Spinal cord (tissue), 10 donors: Measurements from ENCODE around the gene CTIF. TPM values are rescaled to one million over a fixed set of nuclear protein-coding genes. Genes with fewer than 3 reads are reported as not detected.

ENCODE experiments used
- DNase-seq, 6 donors: peaks; one replicate each; pipeline versions ENCODE4 v3.0.0 to v3.0.0-alpha.2; 2013 to 2015; ENCODE audit warnings: low spot score in 6 of 6, low read depth in 4 of 6
- H3K27ac ChIP-seq: one replicate; pipeline ENCODE4 v1.5.1; 2013; ENCODE audit warnings: low read depth, low read length, control low read depth
- H3K27me3 ChIP-seq: one replicate; pipeline ENCODE4 v1.6.1; 2013; ENCODE audit warnings: low read length; ENCODE audit not compliant: control insufficient read depth, insufficient read depth
- H3K36me3 ChIP-seq: one replicate; pipeline ENCODE4 v1.6.1; 2013; ENCODE audit warnings: low read length; ENCODE audit not compliant: control insufficient read depth, insufficient read depth
- H3K4me1 ChIP-seq: one replicate; pipeline ENCODE4 v1.6.1; 2013; ENCODE audit warnings: low read length; ENCODE audit not compliant: control insufficient read depth, insufficient read depth
- H3K4me3 ChIP-seq: one replicate; pipeline ENCODE4 v1.5.1; 2013; ENCODE audit warnings: low read depth, low read length, control low read depth
- H3K9me3 ChIP-seq: one replicate; pipeline ENCODE4 v1.6.1; 2013; ENCODE audit warnings: low read length; ENCODE audit not compliant: control insufficient read depth, insufficient read depth
- WGBS: methylation state at CpG from one replicate; pipeline ENCODE4 v1.1.5; 2013; ENCODE audit warnings: missing lambda C conversion rate; ENCODE audit not compliant: insufficient coverage; 5-methylcytosine and 5-hydroxymethylcytosine counted together
- polyA plus RNA-seq, 2 donors: library from polyadenylated mRNA; unstranded; fragments of 120-200 nt; gene quantifications; one replicate each; pipeline ENCODE4 v1.2.1, GENCODE V29; 2013; ENCODE audit not compliant: insufficient read length in 2 of 2
- total RNA-seq, 2 donors: library from RNA; depleted of rRNA in 1 of 2; stranded (reverse); fragments of 120-200 nt in 1 of 2; fragments of >200 nt in 1 of 2; gene quantifications; one replicate each; pipeline versions ENCODE4 v1.2.3 to v1.2.4, GENCODE V29; 2013 to 2014
- donor health status: healthy.

Gene CTIF
- total and polyA plus RNA-seq, 4 donors = 32.5 to 106 (median 72.6) TPM

DNA sequence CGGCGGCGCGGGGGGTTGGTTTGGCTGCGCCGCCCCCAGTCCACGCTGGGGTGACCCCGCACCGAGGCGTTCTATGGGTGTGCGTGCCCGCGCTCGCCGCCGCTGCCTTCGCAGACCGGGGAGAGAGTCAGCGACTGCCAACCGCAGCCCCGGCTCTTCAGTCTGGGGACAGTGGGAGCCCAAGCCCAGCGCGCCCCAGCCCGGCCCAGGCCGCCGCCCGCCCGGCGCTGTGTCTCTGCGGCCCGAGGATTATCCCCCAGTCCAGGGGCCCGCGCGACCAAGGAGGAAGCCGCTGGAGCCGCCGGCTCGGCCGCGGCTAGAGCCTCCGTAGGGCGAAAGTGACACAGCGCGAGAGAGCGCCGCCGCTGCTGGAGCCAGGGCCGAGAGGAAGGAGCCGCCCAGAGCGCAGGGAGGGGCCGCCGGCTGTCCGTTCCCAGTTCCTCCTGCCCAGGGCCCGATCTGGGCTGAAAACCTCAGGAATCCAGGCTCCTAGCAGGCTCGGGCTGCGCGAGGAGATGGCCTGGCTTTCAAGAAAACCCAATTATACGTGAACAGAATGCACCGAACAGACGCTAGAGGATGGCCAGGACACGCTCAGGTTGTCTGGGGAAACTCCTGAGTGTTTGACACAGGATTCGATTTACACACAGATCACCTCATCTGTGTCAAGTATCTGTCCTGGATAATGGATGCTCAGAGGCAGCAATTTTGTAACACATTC is 2.4 kb downstream of the CTIF start:
- WGBS = under 1% methylated on average over 62 of the region's 62 CpGs
- peaks cover 27% of the 10 kb centered on the region for H3K4me1 ChIP-seq

DNA sequence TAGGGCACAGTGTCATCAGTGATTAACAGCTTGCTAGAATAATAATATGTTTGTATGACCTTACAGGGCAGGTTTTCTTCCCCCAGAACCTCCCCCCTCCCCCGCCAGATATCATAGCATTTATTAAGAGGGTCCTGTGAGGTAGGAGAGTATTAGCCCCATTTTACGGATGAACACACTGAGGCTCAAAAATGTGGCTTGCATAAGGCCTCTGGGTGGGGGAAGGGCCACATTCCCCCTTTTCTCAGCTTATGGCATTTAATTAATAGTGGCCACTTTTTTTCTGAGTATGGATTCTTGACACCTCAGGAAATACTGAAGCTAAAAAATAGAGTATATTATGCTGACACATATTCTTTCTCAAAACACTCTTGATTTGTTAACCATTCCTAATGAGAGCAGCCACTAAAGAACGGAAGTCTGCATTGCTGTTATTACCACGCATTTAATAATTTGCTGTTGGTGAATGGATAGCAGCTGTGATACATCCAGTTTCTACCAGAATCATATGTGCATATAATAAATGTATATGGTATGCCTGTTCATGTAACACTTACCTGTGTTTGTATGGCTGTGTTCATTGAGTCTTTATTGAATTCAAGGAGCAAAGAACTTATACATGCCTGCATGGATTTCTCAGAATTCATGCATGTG is 3.0 kb downstream of the CTIF start:
- peak overlapping the region; percentile 83 for H3K4me3 ChIP-seq
- no CpG with 5 or more reads among the region's 4 CpGs for WGBS
- H3K4me1 ChIP-seq = peaks cover 34% of the 10 kb centered on the region
- no peaks in the 10 kb centered on the region for H3K9me3 ChIP-seq
- no peaks in the 10 kb centered on the region for H3K36me3 ChIP-seq
- DNase-seq = no peak
- no peaks in the 10 kb centered on the region for H3K27me3 ChIP-seq
- peak overlapping the region; percentile 67 for H3K27ac ChIP-seq

More for the DNA sequence above, 2.4 kb downstream of the CTIF start:
- H3K27ac ChIP-seq = peak overlapping the region; percentile 80
- no peaks in the 10 kb centered on the region for H3K36me3 ChIP-seq
- peak in 4 of 6 donors; percentile 31 to 73 (median 41) for DNase-seq
- peak overlapping the region; percentile 83 for H3K4me3 ChIP-seq
- H3K27me3 ChIP-seq = no peaks in the 10 kb centered on the region
- H3K9me3 ChIP-seq = no peaks in the 10 kb centered on the region

DNA sequence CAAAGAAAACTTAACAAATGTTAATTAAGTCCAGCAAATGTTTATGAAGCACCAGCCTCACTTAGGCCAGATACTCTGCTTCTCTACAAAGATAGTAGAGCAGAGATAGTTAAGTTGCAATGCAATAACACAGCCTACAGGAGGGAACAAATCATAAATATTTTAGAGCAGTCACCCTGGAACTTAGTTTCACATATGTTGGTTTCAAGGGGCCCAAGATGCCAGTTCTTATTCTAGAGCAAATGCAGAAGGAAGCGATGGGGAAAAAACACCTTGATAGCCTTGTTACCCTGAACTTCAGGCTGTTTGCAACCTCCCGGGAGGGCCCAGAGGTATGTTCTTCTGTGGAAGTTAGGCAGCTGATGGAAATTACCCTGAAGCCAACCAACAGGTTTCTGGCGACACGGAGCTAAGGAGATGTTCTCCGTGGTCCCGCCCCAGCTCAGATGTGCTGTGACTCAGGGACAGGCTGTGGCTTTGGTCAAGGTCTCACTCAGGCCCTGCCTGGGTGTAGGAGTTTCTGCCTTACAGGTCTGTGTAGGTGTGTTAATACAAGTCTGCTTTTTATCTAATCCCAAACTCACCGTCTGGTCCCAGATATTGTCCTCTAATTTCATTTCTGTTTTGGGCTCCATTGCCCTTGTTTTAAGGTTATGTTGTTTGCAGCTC is 3.8 kb downstream of the CTIF start:
- Histone ChIP-seq H3K27ac (no peak overlapping the region), H3K4me1 (peaks cover 42% of the 10 kb centered on the region), H3K9me3 (no peaks in the 10 kb centered on the region), H3K4me3 (no peak overlapping the region), H3K27me3 (no peaks in the 10 kb centered on the region), H3K36me3 (no peaks in the 10 kb centered on the region)
- 89% methylated on average over 4 of the region's 7 CpGs for WGBS
- DNase-seq = no peak

DNA sequence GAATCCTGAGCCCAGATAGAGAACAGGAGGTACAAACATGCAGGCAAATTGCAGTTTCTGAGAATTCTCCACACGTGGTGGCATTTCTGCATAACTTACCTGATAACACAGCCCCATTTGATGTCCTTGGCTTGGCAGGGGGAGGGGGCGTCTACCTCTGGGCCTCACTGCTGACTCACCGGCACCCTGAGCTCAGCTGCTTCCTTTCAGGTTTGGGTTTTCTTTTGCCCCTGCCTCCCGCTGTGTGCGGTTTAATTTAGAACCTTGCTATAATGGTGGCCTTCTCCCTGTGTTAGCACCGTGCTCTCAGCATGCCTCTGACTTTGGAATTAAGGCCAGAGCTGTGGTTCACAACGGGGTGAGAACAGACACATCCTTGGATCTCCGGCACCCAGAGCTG is 4.4 kb downstream of the CTIF start:
- Histone ChIP-seq H3K27me3 (no peaks in the 10 kb centered on the region), H3K27ac (no peak overlapping the region), H3K9me3 (no peaks in the 10 kb centered on the region), H3K4me1 (peaks cover 46% of the 10 kb centered on the region), H3K4me3 (no peak overlapping the region), H3K36me3 (no peaks in the 10 kb centered on the region)
- 64% methylated on average over 6 of the region's 8 CpGs for WGBS
- no peak for DNase-seq

DNA sequence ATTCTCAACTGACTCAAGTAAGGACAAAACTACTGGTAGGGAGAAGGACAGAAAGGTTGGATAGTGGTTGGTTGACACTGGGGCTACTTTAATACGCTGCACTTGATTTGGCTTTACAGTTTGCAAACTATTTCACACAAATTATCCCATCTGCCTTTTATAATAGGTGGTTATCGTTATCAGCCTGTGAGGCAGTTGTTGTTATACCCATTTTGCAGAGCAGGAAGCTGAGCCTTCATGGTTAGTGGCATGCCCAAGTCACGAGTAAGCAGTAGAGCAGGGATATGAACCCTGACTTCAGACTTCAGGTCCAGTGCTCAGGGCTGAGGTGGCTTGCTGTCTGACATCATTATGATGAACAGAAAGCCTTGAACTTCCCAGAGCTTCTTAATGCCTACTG is 5.3 kb downstream of the CTIF start:
- Histone ChIP-seq H3K36me3 (no peaks in the 10 kb centered on the region), H3K4me1 (peaks cover 46% of the 10 kb centered on the region), H3K9me3 (no peaks in the 10 kb centered on the region), H3K4me3 (no peak overlapping the region), H3K27me3 (no peaks in the 10 kb centered on the region), H3K27ac (no peak overlapping the region)
- WGBS = 89% methylated on average over 2 of the region's 3 CpGs
- no peak for DNase-seq

DNA sequence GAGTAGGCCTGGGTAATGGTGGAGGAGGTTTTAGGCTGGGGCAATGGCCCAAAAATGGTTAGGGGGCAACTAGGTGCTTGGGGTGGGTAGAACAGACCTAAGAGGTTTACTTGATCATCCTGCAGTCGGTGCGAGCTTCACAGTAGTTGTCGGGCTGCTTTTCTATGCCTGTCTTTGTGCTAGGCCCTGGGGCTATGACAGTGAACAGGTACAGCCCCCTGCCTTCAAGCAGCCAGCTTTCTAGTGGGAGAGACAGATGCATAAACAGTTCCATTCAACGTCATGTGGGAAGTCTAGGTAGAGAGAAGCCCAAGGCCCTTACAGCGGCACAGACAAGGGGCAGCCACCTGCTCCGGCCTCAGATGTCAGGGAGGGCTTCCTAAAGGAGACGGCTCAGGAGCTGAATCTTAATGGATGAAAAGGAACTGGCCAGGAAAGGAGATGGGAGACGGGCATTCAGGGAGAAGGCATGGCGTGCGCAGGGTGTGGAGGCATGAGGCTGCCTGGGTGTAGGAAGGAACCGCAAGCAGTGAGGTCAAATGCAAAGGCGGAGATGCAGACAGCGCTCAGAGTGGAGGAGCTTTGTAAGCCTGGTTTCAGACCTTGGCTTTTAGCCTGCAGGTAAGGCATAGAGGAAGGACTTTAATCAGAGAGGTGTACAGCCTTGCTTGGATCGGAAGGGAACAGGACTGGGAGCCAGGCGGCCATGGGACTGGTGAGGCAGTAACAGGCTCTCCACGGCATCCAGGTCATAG is 6.0 kb downstream of the CTIF start:
- Histone ChIP-seq H3K4me3 (no peak overlapping the region), H3K27ac (no peak overlapping the region), H3K36me3 (no peaks in the 10 kb centered on the region), H3K9me3 (no peaks in the 10 kb centered on the region), H3K27me3 (no peaks in the 10 kb centered on the region), H3K4me1 (peaks cover 41% of the 10 kb centered on the region)
- 87% methylated on average over 16 of the region's 16 CpGs for WGBS
- no peak for DNase-seq

DNA sequence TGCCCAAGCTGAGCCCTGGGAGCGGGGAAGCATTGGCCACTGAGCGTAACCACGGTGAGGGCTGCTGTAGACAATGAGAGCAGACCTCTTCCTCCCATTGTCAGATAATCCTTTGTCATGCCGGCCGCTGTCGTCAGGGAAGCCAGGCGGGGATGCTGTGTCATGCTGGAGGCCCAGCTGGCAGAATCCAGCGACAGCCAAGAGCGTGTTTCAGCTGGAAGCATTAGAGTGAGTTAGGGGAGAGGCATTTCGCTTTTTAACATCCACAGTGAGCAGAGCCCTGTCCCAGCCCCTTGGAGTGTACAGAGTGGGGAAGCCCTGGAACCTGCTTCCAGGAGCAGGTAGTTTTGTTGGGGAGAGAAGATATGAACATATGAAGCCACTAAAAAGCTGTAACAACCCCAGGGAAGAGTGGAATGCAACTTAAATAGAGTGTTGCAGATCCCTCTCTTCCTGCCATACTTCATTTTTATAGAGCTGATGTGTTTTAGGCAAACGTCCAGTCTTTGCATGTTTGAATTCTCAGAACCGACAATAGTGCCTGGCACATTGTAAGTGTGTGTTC is 7.0 kb downstream of the CTIF start:
- Histone ChIP-seq H3K27me3 (no peaks in the 10 kb centered on the region), H3K36me3 (no peaks in the 10 kb centered on the region), H3K4me3 (no peak overlapping the region), H3K27ac (peak overlapping the region; percentile 16), H3K9me3 (no peaks in the 10 kb centered on the region), H3K4me1 (peaks cover 41% of the 10 kb centered on the region)
- 17% methylated on average over 8 of the region's 12 CpGs for WGBS
- DNase-seq = peak; percentile 26 to 89 (median 49)

DNA sequence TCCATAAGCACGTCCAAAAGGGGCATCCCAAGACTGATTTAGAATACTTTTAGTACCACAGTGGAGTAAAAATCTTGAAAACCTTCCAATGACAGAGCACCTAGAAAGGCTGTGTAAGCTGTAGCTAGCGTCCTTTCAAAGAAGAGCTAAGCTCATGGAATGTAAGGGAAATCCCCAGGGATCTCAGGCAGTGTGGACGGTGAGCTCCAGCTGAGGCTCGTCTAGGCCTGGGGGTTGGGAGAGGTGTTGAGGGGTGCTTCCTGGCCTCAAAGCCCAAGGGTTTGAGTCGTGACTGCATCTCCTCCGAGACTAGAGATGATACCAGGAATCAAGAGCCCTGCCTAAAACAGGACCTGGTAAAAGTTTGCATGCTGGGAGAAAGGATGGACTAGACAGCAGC is 7.6 kb downstream of the CTIF start:
- no peak for DNase-seq
- H3K27me3 ChIP-seq = no peaks in the 10 kb centered on the region
- H3K4me3 ChIP-seq = no peak overlapping the region
- H3K9me3 ChIP-seq = no peaks in the 10 kb centered on the region
- H3K4me1 ChIP-seq = peaks cover 38% of the 10 kb centered on the region
- no peaks in the 10 kb centered on the region for H3K36me3 ChIP-seq
- H3K27ac ChIP-seq = no peak overlapping the region
- 57% methylated on average over 4 of the region's 6 CpGs for WGBS

DNA sequence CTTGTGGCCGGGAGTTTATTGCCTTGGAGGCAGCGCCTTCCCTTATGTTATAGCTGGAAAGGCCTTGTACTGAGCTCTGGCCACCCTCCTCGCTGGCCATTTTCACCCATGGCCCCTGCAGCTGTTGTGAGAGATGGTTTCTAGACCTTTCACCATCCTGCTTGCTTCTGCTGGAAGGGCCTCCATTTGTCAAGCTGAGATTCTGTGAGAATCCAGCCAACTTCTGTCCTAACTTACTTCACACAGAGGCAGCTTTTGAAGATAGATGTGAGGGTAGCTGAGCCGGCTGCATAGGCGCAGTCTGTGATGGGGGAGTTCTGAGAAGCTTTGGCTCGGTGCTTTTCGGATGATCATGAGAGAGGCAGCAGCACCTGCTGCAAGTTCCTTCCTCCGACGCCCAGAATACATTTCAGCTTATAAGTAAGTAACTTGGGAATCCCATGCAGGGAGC is 8.7 kb downstream of the CTIF start:
- H3K9me3 ChIP-seq = no peaks in the 10 kb centered on the region
- H3K36me3 ChIP-seq = no peaks in the 10 kb centered on the region
- DNase-seq = peak in 2 of 6 donors; percentile 44 to 66
- peaks cover 37% of the 10 kb centered on the region for H3K4me1 ChIP-seq
- H3K27me3 ChIP-seq = no peaks in the 10 kb centered on the region
- 44% methylated on average over 3 of the region's 9 CpGs for WGBS
- peak overlapping the region; percentile 6 for H3K27ac ChIP-seq
- H3K4me3 ChIP-seq = no peak overlapping the region
